GM12891 (cell line): ENCODE measurements around the gene PDPN.

Source experiments
- PAX5 ChIP-seq: IDR thresholded peaks from 2 replicates; pipeline ENCODE4 v1.6.1; 2011; ENCODE audit warnings: low read length, moderate library complexity, mild to moderate bottlenecking; ENCODE audit not compliant: insufficient read depth, severe bottlenecking
- POLR2A ChIP-seq: IDR thresholded peaks from 2 replicates; pipeline ENCODE4 v1.6.1; 2011; ENCODE audit warnings: low read depth, low read length, control low read depth
- POLR2AphosphoS5 ChIP-seq: IDR thresholded peaks from 2 replicates; pipeline ENCODE4 v1.6.1; 2011; ENCODE audit warnings: low read depth, low read length, control low read depth
- SPI1 ChIP-seq: IDR thresholded peaks from 2 replicates; pipeline ENCODE4 v1.6.1; 2011; ENCODE audit warnings: low read depth, low read length, control low read depth
- TAF1 ChIP-seq: IDR thresholded peaks from 2 replicates; pipeline ENCODE4 v1.6.1; 2011; ENCODE audit warnings: low read depth, low read length, control low read depth

DNA sequence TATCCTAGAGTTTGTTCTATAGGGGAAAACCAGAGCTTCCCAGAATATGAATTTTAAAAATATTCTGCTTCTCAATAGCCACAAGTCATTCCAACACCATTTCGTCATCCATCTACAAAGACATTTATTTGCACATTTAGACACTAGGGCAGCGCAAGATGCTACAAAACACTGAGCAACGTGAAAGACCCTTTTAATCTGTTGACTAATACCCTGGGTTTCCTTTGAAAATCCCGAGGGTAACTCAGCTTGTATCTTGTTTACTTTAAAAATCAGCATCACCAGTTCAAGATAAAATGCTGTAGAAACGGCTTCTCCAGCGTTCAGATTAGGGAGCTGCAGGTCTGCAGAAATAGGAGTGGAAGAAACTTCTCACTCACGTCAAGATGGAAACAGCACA lies 13.5 kb downstream of the PDPN start:
- TF ChIP-seq POLR2AphosphoS5 (no peak), POLR2A (no peak), TAF1 (no peak), SPI1 (no peak), PAX5 (no peak)
